Measurements from ENCODE around the gene PODXL. TPM values are rescaled to one million over a fixed set of nuclear protein-coding genes. Genes with fewer than 3 reads are reported as not detected.

PODXL gene
- total RNA-seq, 1 experiment from 2014 or later: 37.5 TPM

DNA sequence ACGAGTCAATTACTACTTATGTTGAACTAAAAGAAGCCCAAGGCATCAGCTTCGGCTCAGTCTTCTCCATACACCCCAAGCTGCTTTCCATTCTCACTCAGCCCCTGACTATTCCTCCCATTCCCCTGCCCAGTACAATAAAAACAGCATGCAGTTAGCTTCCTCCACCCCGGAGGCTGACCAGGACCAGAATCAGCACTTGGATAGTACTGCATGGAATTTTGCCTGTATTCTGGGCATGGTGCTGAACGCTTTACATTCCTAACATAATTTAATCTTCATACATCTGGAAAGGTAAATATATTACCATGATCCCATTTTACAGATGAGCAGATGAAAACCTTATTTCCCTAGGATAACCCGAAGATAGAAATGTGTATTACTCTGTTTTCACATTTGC lies 7.5 kb upstream of the PODXL start:
- ATAC-seq: no peak
- Histone ChIP-seq H3K79me2 (ENCODE audit: insufficient read depth, low read length) (no peaks in the 10 kb centered on the region), H3K9ac (ENCODE audit: low read length) (no peak overlapping the region), H2AFZ (ENCODE audit: low read depth, low read length, poor library complexity, severe bottlenecking) (no peak overlapping the region), H3K36me3 (ENCODE audit: control insufficient read depth in 1 of 2, insufficient read depth in 2 of 2, low read length in 2 of 2) (no peaks in the 10 kb centered on the region), H3K27me3 (ENCODE audit: insufficient read depth, low read length) (no peaks in the 10 kb centered on the region), H3K9me3 (ENCODE audit: control insufficient read depth in 1 of 2, insufficient read depth in 1 of 2, low read depth in 1 of 2, low read length in 2 of 2) (no peaks in the 10 kb centered on the region), H3K4me1 (ENCODE audit: control insufficient read depth in 1 of 2, insufficient read depth in 2 of 2, low read length in 2 of 2) (no peaks in the 10 kb centered on the region), H3K9me2 (ENCODE audit: insufficient read depth) (no peaks in the 10 kb centered on the region), H4K20me1 (ENCODE audit: insufficient read depth) (no peaks in the 10 kb centered on the region), H3K4me2 (ENCODE audit: low read length) (no peak overlapping the region), H3K27ac (ENCODE audit: low read depth, low read length) (no peak overlapping the region), H3K4me3 (replicated peaks in 1 of 2; ENCODE audit: low read depth in 1 of 2, low read length in 2 of 2) (no peak overlapping the region)
- no peak for TF ChIP-seq POLR2AphosphoS5 (IDR thresholded peaks at IDR 0.05; ENCODE audit: low read depth, low read length)
- intact Hi-C loops (cut with micrococcal nuclease): no loop called here
- CTCF ChIA-PET: interaction anchor here (1.3 kb wide), 1 partner anchor 18 kb away, joined by 4 read pairs; no protein-coding TSS in a partner anchor
- RAD21 ChIA-PET (ENCODE audit: low non-redundant PET in 1 of 2, low total read pairs in 2 of 2, uncharacterized antibody in 2 of 2, unreplicated experiment in 2 of 2): no interaction called here
- POLR2A ChIA-PET: no interaction called here
- BruUV-seq (replicated peaks): no TSS peak
- DNase-seq (ENCODE audit: low read depth, low spot score): no peak

GRCh38 chr7:131562941-131563340 lies 6.5 kb upstream of the PODXL start:
- H3K9me2 ChIP-seq (ENCODE audit: insufficient read depth): no peaks in the 10 kb centered on the region
- ChIA-PET POLR2A (no interaction called here), CTCF (interaction anchor here (1.3 kb wide), 1 partner anchor 17 kb away, joined by 4 read pairs; no protein-coding TSS in a partner anchor), RAD21 (ENCODE audit: low non-redundant PET in 1 of 2, low total read pairs in 2 of 2, uncharacterized antibody in 2 of 2, unreplicated experiment in 2 of 2) (no interaction called here)
- H3K9me3 ChIP-seq (ENCODE audit: control insufficient read depth in 1 of 2, insufficient read depth in 1 of 2, low read depth in 1 of 2, low read length in 2 of 2): no peaks in the 10 kb centered on the region
- no peak for DNase-seq (ENCODE audit: low read depth, low spot score)
- H3K27me3 ChIP-seq (ENCODE audit: insufficient read depth, low read length): no peaks in the 10 kb centered on the region
- H3K4me2 ChIP-seq (ENCODE audit: low read length): no peak overlapping the region
- ATAC-seq: no peak
- H3K4me1 ChIP-seq (ENCODE audit: control insufficient read depth in 1 of 2, insufficient read depth in 2 of 2, low read length in 2 of 2): no peaks in the 10 kb centered on the region
- no peaks in the 10 kb centered on the region for H4K20me1 ChIP-seq (ENCODE audit: insufficient read depth)
- H3K27ac ChIP-seq (ENCODE audit: low read depth, low read length): no peak overlapping the region
- no peaks in the 10 kb centered on the region for H3K36me3 ChIP-seq (ENCODE audit: control insufficient read depth in 1 of 2, insufficient read depth in 2 of 2, low read length in 2 of 2)
- no peak overlapping the region for H3K9ac ChIP-seq (ENCODE audit: low read length)
- intact Hi-C loops (cut with micrococcal nuclease): no loop called here
- no TSS peak for BruUV-seq (replicated peaks)
- H2AFZ ChIP-seq (ENCODE audit: low read depth, low read length, poor library complexity, severe bottlenecking): no peak overlapping the region
- H3K4me3 ChIP-seq (replicated peaks in 1 of 2; ENCODE audit: low read depth in 1 of 2, low read length in 2 of 2): no peak overlapping the region
- H3K79me2 ChIP-seq (ENCODE audit: insufficient read depth, low read length): no peaks in the 10 kb centered on the region
- TF ChIP-seq POLR2AphosphoS5 (IDR thresholded peaks at IDR 0.05; ENCODE audit: low read depth, low read length) (no peak), ZFX (IDR thresholded peaks at IDR 0.05) (no peak), FOSL1 (IDR thresholded peaks at IDR 0.05; ENCODE audit: low read depth) (no peak), EGR1 (IDR thresholded peaks at IDR 0.05; ENCODE audit: low read depth) (no peak), ATF3 (IDR thresholded peaks at IDR 0.05) (no peak), SP1 (IDR thresholded peaks at IDR 0.05; ENCODE audit: low read depth) (no peak), EZH2phosphoT487 (IDR thresholded peaks at IDR 0.05; ENCODE audit: borderline replicate concordance) (no peak), TCF7L2 (IDR thresholded peaks at IDR 0.05; ENCODE audit: borderline replicate concordance, extremely low read depth, insufficient read depth, insufficient read length) (no peak), ZNF274 (IDR thresholded peaks at IDR 0.05; ENCODE audit: low read depth, low read length) (no peak), YY1 (IDR thresholded peaks at IDR 0.05; ENCODE audit: extremely low read depth, insufficient replicate concordance, low read depth, low read length) (no peak), ZBTB33 (IDR thresholded peaks at IDR 0.05; ENCODE audit: extremely low read depth, insufficient replicate concordance, low read length) (no peak), SRF (IDR thresholded peaks at IDR 0.05; ENCODE audit: low read depth) (no peak), RAD21 (IDR thresholded peaks at IDR 0.05; ENCODE audit: low read depth) (no peak), SIN3A (IDR thresholded peaks at IDR 0.05; ENCODE audit: low read depth) (no peak), CEBPB (IDR thresholded peaks at IDR 0.05; ENCODE audit: low read depth) (no peak), JUND (IDR thresholded peaks at IDR 0.05) (no peak)
- TF ChIP-seq, protein P1, sequence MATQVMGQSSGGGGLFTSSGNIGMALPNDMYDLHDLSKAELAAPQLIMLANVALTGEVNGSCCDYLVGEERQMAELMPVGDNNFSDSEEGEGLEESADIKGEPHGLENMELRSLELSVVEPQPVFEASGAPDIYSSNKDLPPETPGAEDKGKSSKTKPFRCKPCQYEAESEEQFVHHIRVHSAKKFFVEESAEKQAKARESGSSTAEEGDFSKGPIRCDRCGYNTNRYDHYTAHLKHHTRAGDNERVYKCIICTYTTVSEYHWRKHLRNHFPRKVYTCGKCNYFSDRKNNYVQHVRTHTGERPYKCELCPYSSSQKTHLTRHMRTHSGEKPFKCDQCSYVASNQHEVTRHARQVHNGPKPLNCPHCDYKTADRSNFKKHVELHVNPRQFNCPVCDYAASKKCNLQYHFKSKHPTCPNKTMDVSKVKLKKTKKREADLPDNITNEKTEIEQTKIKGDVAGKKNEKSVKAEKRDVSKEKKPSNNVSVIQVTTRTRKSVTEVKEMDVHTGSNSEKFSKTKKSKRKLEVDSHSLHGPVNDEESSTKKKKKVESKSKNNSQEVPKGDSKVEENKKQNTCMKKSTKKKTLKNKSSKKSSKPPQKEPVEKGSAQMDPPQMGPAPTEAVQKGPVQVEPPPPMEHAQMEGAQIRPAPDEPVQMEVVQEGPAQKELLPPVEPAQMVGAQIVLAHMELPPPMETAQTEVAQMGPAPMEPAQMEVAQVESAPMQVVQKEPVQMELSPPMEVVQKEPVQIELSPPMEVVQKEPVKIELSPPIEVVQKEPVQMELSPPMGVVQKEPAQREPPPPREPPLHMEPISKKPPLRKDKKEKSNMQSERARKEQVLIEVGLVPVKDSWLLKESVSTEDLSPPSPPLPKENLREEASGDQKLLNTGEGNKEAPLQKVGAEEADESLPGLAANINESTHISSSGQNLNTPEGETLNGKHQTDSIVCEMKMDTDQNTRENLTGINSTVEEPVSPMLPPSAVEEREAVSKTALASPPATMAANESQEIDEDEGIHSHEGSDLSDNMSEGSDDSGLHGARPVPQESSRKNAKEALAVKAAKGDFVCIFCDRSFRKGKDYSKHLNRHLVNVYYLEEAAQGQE (IDR thresholded peaks at IDR 0.05; ENCODE audit: low read depth): no peak

All from HCT116 (cell line).